HEK293 (cell line): ENCODE results near the gene MYOD1.

Source experiments
- CTCF ChIP-seq: fragments of 450-650 bp; formaldehyde crosslinking; IDR thresholded peaks from 2 replicates; pipeline ENCODE4 v1.5.1; 2016; ENCODE audit warnings: missing biosample characterization, missing genetic modification characterization
- KLF16 ChIP-seq: fragments of 450-650 bp; formaldehyde crosslinking; IDR thresholded peaks from 2 replicates; pipeline ENCODE4 v1.5.1; 2017; ENCODE audit warnings: missing biosample characterization, missing genetic modification characterization
- PRDM1 ChIP-seq: fragments of 450-650 bp; formaldehyde crosslinking; IDR thresholded peaks from 2 replicates; pipeline ENCODE4; 2016; ENCODE audit warnings: missing biosample characterization, missing genetic modification characterization
- REST ChIP-seq: fragments of 450-650 bp; formaldehyde crosslinking; IDR thresholded peaks from 2 replicates; pipeline ENCODE4 v1.5.1; 2016; ENCODE audit warnings: missing biosample characterization, missing genetic modification characterization
- SALL2 ChIP-seq: fragments of 450-650 bp; formaldehyde crosslinking; IDR thresholded peaks from 2 replicates; pipeline ENCODE4 v1.5.0; 2017; ENCODE audit warnings: missing biosample characterization, mild to moderate bottlenecking, missing genetic modification characterization, borderline replicate concordance
- SP2 ChIP-seq: fragments of 450-650 bp; formaldehyde crosslinking; IDR thresholded peaks from 2 replicates; pipeline ENCODE4 v1.5.1; 2016; ENCODE audit warnings: missing biosample characterization, missing genetic modification characterization
- TCF7L2 ChIP-seq: IDR thresholded peaks from 2 replicates; pipeline ENCODE4 v1.6.1; 2011; ENCODE audit warnings: low read depth, mild to moderate bottlenecking, inconsistent platforms, low read length, moderate library complexity, borderline replicate concordance
- ZBTB17 ChIP-seq: fragments of 450-650 bp; formaldehyde crosslinking; IDR thresholded peaks from 2 replicates; pipeline ENCODE4 v1.5.1; 2016; ENCODE audit warnings: missing biosample characterization, missing genetic modification characterization
- ZNF211 ChIP-seq: fragments of 450-650 bp; formaldehyde crosslinking; IDR thresholded peaks from 2 replicates; pipeline ENCODE4 v1.5.1; 2016; ENCODE audit warnings: low read depth, missing biosample characterization, missing genetic modification characterization
- ZNF24 ChIP-seq: fragments of 450-650 bp; formaldehyde crosslinking; IDR thresholded peaks from 2 replicates; pipeline ENCODE4 v1.5.1; 2016; ENCODE audit warnings: missing biosample characterization, missing genetic modification characterization
- ZNF621 ChIP-seq: fragments of 450-650 bp; formaldehyde crosslinking; IDR thresholded peaks from 2 replicates; pipeline ENCODE4 v1.5.1; 2017; ENCODE audit warnings: missing biosample characterization, missing genetic modification characterization
- ZNF629 ChIP-seq: fragments of 450-650 bp; formaldehyde crosslinking; IDR thresholded peaks from 2 replicates; pipeline ENCODE4 v1.5.1; 2017; ENCODE audit warnings: missing biosample characterization, missing genetic modification characterization
- ZNF707 ChIP-seq: fragments of 450-650 bp; formaldehyde crosslinking; IDR thresholded peaks from 2 replicates; pipeline ENCODE4 v1.5.1; 2016; ENCODE audit warnings: missing biosample characterization, missing genetic modification characterization
- ZSCAN16 ChIP-seq: fragments of 450-650 bp; formaldehyde crosslinking; IDR thresholded peaks from 2 replicates; pipeline ENCODE4 v1.5.1; 2016; ENCODE audit warnings: missing biosample characterization, missing genetic modification characterization

GRCh38 chr11:17751558-17751957 is 32.2 kb downstream of the MYOD1 start:
- TF ChIP-seq ZSCAN16 (tag by site-specific recombination): no peak
- no peak for TF ChIP-seq CTCF
- TF ChIP-seq ZNF621: no peak
- TF ChIP-seq REST (tag by site-specific recombination): no peak
- TF ChIP-seq ZNF629 (tag by site-specific recombination): no peak
- TF ChIP-seq ZNF24 (tag by site-specific recombination): no peak
- TF ChIP-seq KLF16 (tag by site-specific recombination): no peak
- no peak for TF ChIP-seq ZBTB17 (tag by site-specific recombination)
- TF ChIP-seq ZNF211 (tag by site-specific recombination): no peak
- TF ChIP-seq TCF7L2: no peak
- no peak for TF ChIP-seq PRDM1
- no peak for TF ChIP-seq SALL2 (tag by site-specific recombination)
- no peak for TF ChIP-seq SP2 (tag by site-specific recombination)
- no peak for TF ChIP-seq ZNF707
